H1 (cell line): Measurements from ENCODE around the gene GUCA2B. TPM values are rescaled to one million over a fixed set of nuclear protein-coding genes. Genes with fewer than 3 reads are reported as not detected.

Experiments used
- polyA plus RNA-seq, 7 experiments: library from polyadenylated mRNA; depleted of rRNA in 3 of 7; stranded (reverse) in 5 of 7; unstranded in 2 of 7; fragments of >200 nt in 5 of 7; fragments of 200-250 nt in 2 of 7; gene quantifications; 1 replicate in 5 of 7; 2 replicates in 1 of 7; 4 replicates in 1 of 7; pipeline versions ENCODE4 v1.2.1 to v1.2.3, GENCODE V29; 2011 to 2013; ENCODE audit warnings: missing spikeins in 2 of 7, mixed read lengths in 2 of 7
- total RNA-seq: library from RNA; stranded (reverse); fragmentation: NEBNext Ultra II Directional; extraction: Animal tissue kit (Norgen Biotek cat#: 25700); gene quantifications from 2 replicates; pipeline ENCODE4 v1.2.1, GENCODE V29; 2021

GUCA2B gene
- total and polyA plus RNA-seq, 2 of the 8 experiments (the other 6 are each of a cell fraction or from before 2014, with no cell fraction given): not detected

Other genes with a start within 250 kb of the GUCA2B start
- 0.38 and 0.69 TPM in 2 replicates for gene HIVEP3, start 234.5 kb upstream of the GUCA2B start, total RNA-seq
- gene HIVEP3, start 234.5 kb upstream of the GUCA2B start, polyA plus RNA-seq (2011; rRNA removed): 0.20 and 0.24 TPM in 2 replicates
- gene GUCA2A, start 11.3 kb downstream of the GUCA2B start, total RNA-seq: not detected in 2 replicates
- gene GUCA2A, start 11.3 kb downstream of the GUCA2B start, polyA plus RNA-seq (2011; rRNA removed): not detected in 2 replicates
- 43.8 and 48.6 TPM in 2 replicates for gene FOXJ3, start 181.8 kb downstream of the GUCA2B start, total RNA-seq
- 38.8 and 51.9 TPM in 2 replicates for gene FOXJ3, start 181.8 kb downstream of the GUCA2B start, polyA plus RNA-seq (2011; rRNA removed)
- gene RIMKLA, start 227.4 kb downstream of the GUCA2B start, total RNA-seq: 5.8 TPM in 2 replicates
- gene RIMKLA, start 227.4 kb downstream of the GUCA2B start, polyA plus RNA-seq (2011; rRNA removed): 2.2 and 3.2 TPM in 2 replicates